ENCODE data around the gene ABCB6.

ABCB6 gene

DNA sequence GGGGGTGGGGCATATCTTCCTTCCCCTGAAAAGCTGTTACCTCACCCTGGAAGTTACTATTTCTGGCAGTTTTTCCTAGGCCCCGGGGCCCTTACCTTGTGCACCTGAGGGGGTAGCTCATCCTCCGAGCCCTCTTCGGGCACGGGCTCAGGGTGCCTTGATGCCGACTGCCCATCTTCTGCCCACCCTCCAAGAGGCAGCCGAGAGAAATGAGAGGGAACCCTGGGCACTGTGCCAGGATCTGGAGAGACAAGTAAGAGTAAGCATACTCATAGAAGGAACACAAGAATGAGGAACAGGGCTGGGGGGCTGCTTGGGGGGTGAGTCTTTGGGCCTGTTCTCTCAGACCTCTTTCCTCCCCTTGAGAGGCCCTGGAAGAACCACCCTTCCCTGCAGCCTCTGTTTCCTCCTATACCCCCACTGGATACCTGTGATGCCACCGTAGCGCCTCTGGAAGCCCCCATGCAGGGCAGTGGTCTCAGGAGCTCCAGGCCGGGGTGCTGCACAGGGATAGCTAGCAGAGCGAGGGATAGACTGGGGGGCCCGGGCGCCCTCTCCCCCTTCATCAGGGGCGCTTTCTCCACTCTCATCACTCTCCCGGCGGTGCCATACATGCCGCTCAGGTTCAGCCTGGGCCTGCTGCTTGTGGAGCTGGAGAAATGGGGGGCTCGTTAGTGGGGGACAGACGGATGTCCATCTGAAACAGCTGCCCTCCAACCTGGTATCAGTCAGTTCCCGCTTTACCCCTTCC is 2.1 kb upstream of the ABCB6 start:
- Histone ChIP-seq H3K9ac (ENCODE audit: low read depth, low read length) (no peak overlapping the region), H3K4me3 (ENCODE audit: low read depth, low read length) (no peak overlapping the region), H3K36me3 (ENCODE audit: control insufficient read depth, insufficient read depth, low read length) (peaks cover 58% of the 10 kb centered on the region), H3K9me3 (ENCODE audit: control insufficient read depth, insufficient read depth, low read length) (no peaks in the 10 kb centered on the region), H3K4me1 (ENCODE audit: control insufficient read depth, insufficient read depth, low read length) (peaks cover 4% of the 10 kb centered on the region; the same call in 1 of the 2 replicates), H3K27ac (ENCODE audit: low read depth, low read length) (no peak overlapping the region), H3K27me3 (ENCODE audit: control insufficient read depth, insufficient read depth, low read length) (no peaks in the 10 kb centered on the region)

DNA sequence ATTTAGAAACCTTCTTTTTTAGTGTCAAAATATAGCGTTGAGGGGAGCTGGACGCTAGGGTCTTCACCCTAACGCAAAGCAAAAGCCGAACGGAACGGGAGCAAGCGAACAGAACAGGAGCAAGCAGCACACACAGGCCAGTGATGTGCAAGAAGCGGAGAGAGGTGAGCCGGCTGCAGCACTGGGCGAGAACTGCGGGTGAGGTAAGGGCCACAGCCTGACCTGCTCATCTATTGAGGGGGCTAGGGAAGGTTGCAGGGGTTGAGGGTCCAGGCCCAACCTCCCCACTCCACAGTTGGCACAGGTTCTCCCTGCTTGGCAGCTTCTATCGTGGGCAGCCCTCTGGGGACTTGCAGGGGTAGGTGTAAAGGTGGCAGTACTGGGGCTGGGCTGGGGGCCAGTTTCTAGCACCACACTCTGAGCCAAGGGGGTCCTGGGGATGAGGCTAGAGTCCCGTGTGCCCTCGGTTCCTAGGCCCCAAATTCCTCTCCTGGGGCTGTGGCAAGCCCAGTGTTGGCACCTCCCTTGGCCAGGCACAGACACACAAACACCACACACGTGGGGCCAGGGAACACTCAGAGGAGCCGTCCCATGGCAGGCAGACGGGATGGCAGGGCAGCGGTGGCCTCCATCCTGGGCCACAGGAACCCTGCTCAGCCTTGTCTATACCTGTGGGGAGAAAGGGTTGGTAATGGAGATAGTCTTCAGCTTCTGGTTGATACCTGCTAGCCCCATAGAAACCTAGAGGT is 1.2 kb upstream of the ABCB6 start:
- Histone ChIP-seq H3K9me3 (ENCODE audit: control insufficient read depth, insufficient read depth, low read length) (no peaks in the 10 kb centered on the region), H3K27ac (ENCODE audit: low read depth, low read length) (no peak overlapping the region), H3K9ac (ENCODE audit: low read depth, low read length) (no peak overlapping the region), H3K36me3 (ENCODE audit: control insufficient read depth, insufficient read depth, low read length) (peaks cover 53% of the 10 kb centered on the region), H3K4me1 (ENCODE audit: control insufficient read depth, insufficient read depth, low read length) (peaks cover 4% of the 10 kb centered on the region; the same call in 1 of the 2 replicates), H3K27me3 (ENCODE audit: control insufficient read depth, insufficient read depth, low read length) (no peaks in the 10 kb centered on the region), H3K4me3 (ENCODE audit: low read depth, low read length) (no peak overlapping the region)

DNA sequence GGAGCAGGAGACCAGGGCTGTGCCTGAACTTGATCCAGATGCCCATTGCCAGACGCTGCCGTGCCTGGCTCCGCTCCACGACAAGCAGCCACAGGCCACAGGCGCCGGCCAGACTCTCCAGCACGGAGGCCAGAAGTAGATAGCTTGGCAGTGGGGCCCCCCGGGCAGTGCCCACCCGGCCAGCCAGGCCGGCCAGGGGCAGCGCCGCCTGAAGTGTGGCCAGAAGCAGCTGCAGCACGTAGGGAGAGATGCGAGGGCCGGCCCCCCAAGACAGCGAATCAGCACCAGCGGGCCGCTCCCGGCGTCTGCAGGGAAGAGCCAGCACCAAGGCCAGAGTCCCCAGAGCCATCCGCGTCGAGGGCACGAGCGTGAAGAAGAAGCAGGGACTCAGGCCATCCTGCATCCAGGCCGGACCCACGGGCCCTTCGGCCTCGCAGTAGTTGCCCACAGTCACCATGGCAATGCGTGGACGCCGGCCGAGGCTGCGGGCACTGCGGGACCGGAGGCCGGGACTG is 484 bp downstream of the ABCB6 start:
- peaks cover 52% of the 10 kb centered on the region for H3K36me3 ChIP-seq (ENCODE audit: control insufficient read depth, insufficient read depth, low read length)
- H3K9ac ChIP-seq (ENCODE audit: low read depth, low read length) = peak overlapping the region; percentile 83
- H3K9me3 ChIP-seq (ENCODE audit: control insufficient read depth, insufficient read depth, low read length) = no peaks in the 10 kb centered on the region
- H3K27ac ChIP-seq (ENCODE audit: low read depth, low read length) = peak overlapping the region; percentile 74
- peak overlapping the region; percentile 74 for H3K4me3 ChIP-seq (ENCODE audit: low read depth, low read length)
- peaks cover 4% of the 10 kb centered on the region; the same call in 1 of the 2 replicates for H3K4me1 ChIP-seq (ENCODE audit: control insufficient read depth, insufficient read depth, low read length)
- no peaks in the 10 kb centered on the region for H3K27me3 ChIP-seq (ENCODE audit: control insufficient read depth, insufficient read depth, low read length)

DNA sequence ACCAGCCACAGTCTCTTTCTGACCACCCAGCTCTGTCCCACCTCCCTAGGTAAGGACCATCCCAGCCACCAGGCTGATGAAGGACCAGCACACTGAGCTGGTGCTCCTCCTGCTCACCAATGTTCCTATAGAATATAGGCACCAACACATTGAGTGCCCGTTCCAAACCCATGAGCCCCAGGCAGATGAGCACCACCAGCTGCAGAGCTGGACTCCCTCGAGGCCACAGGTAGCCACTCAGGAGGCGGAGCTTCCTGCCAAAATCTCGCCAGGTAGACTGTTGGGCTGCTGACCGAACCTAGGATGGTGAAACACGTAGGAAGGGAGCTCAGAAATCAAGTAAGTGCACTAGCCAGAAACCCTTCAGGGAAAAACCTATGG is 2.2 kb downstream of the ABCB6 start:
- Histone ChIP-seq H3K36me3 (ENCODE audit: control insufficient read depth, insufficient read depth, low read length) (peaks cover 51% of the 10 kb centered on the region), H3K4me3 (ENCODE audit: low read depth, low read length) (no peak overlapping the region), H3K27me3 (ENCODE audit: control insufficient read depth, insufficient read depth, low read length) (no peaks in the 10 kb centered on the region), H3K4me1 (ENCODE audit: control insufficient read depth, insufficient read depth, low read length) (peaks cover 4% of the 10 kb centered on the region; the same call in 1 of the 2 replicates), H3K9me3 (ENCODE audit: control insufficient read depth, insufficient read depth, low read length) (no peaks in the 10 kb centered on the region), H3K9ac (ENCODE audit: low read depth, low read length) (no peak overlapping the region), H3K27ac (ENCODE audit: low read depth, low read length) (no peak overlapping the region)

DNA sequence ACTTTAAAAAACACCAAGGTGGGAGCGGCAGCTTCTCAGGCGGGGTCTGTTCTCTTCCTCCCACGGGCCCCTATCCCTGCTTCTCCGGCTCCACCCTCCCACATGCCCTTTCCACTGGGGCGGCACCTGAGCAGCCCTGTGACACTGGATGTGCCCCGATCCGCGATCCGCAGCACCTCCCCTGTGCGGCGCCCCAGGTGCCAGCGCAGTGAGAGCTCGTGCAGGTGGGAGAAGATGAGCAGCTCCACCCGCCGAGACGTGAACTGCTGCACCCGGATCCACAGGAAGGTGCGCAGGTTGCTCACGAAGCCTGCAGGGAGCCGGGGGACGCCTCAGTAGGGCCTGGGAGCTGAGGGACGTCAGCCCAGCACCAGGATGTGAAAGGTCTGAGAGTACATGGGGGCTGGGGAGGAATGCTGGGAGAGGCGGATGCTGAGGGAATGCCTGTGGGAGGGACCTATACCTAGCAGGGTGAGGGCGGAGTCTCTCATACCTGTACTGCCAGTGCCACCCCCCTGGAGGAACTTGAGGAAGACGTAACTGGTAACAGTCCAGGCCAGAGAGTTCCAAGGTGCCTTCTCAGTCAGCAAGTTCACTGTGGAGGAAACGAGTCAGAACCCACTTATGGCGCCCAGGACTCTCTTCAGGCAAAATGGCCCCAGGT is 2.8 kb downstream of the ABCB6 start:
- peaks cover 4% of the 10 kb centered on the region; the same call in 1 of the 2 replicates for H3K4me1 ChIP-seq (ENCODE audit: control insufficient read depth, insufficient read depth, low read length)

DNA sequence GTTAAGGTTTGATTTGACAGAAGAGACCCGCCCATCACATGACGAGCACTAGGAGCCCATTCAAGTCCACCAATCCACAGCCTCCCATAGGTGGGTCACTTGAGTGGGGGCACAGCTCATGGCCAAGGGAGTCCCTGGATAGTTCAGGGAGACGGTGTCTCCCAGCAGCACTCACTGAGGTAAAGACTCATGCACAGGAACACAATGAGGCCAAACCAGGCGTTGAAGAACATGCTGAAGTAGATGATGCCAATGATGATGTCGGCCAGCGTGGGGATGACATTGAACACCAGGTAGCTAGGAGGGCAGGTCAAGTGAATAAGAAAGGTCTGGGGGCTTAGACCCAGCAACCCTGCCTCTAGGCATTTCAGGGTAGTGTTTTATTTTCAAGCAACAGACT is 4.0 kb downstream of the ABCB6 start:
- Histone ChIP-seq H3K4me1 (ENCODE audit: control insufficient read depth, insufficient read depth, low read length) (peaks cover 4% of the 10 kb centered on the region; the same call in 1 of the 2 replicates), H3K27ac (ENCODE audit: low read depth, low read length) (no peak overlapping the region), H3K9me3 (ENCODE audit: control insufficient read depth, insufficient read depth, low read length) (no peaks in the 10 kb centered on the region), H3K9ac (ENCODE audit: low read depth, low read length) (no peak overlapping the region), H3K27me3 (ENCODE audit: control insufficient read depth, insufficient read depth, low read length) (no peaks in the 10 kb centered on the region), H3K4me3 (ENCODE audit: low read depth, low read length) (no peak overlapping the region), H3K36me3 (ENCODE audit: control insufficient read depth, insufficient read depth, low read length) (peaks cover 52% of the 10 kb centered on the region)

More for the DNA sequence above, 2.8 kb downstream of the ABCB6 start:
- H3K9ac ChIP-seq (ENCODE audit: low read depth, low read length) = no peak overlapping the region
- H3K27ac ChIP-seq (ENCODE audit: low read depth, low read length) = no peak overlapping the region
- peaks cover 49% of the 10 kb centered on the region for H3K36me3 ChIP-seq (ENCODE audit: control insufficient read depth, insufficient read depth, low read length)
- H3K9me3 ChIP-seq (ENCODE audit: control insufficient read depth, insufficient read depth, low read length) = no peaks in the 10 kb centered on the region
- H3K27me3 ChIP-seq (ENCODE audit: control insufficient read depth, insufficient read depth, low read length) = no peaks in the 10 kb centered on the region
- H3K4me3 ChIP-seq (ENCODE audit: low read depth, low read length) = no peak overlapping the region

DNA sequence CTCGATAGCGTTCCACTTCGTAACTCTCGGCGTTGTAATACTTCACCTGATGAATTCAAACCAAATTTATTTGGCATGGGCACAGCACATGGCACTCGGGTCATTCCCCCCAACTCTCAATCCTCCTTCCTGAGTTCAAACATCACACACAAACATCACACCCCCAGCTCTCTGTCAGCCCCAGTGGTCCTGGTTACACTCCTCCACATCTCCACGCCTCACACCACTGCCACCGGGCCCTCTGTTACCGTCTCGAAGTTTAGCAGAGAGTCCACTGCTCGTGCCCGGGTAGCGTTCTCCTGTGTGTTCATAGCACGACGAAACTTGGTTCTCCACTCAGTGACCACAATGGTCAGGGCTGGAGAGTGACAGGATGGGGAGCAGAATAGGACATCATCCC is 4.6 kb downstream of the ABCB6 start:
- Histone ChIP-seq H3K27me3 (ENCODE audit: control insufficient read depth, insufficient read depth, low read length) (no peaks in the 10 kb centered on the region), H3K4me3 (ENCODE audit: low read depth, low read length) (no peak overlapping the region), H3K4me1 (ENCODE audit: control insufficient read depth, insufficient read depth, low read length) (peaks cover 2% of the 10 kb centered on the region; the same call in 1 of the 2 replicates), H3K9me3 (ENCODE audit: control insufficient read depth, insufficient read depth, low read length) (no peaks in the 10 kb centered on the region), H3K36me3 (ENCODE audit: control insufficient read depth, insufficient read depth, low read length) (peaks cover 58% of the 10 kb centered on the region), H3K27ac (ENCODE audit: low read depth, low read length) (no peak overlapping the region), H3K9ac (ENCODE audit: low read depth, low read length) (no peak overlapping the region)

DNA sequence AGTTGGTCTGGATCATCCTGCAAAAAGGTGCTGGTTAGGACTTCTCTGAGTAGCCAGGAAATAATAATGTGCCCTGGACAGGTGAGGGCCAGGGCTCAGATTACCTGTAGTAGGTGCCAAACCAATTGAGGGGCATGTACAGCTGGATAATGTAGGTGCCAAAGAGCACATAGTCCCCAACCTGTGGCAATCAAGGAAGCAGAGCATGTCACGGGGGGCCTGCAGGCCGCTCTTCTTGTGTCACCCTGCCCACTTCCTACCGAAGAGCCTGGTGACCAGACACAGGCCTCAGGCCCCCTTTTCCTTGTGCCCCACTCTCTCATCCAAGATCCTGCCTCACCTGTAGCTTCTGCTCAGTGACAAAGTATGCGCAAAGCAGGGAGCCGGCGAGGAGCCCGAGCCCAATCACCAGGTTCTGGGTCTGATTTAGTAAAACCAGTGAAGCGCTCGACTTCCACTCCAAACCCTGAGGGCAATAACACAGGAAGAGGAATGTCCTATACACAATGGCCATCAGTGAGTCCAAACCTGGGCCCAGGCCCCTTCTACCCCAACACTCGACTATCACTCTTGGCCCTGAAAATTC is 5.2 kb downstream of the ABCB6 start:
- Histone ChIP-seq H3K36me3 (ENCODE audit: control insufficient read depth, insufficient read depth, low read length) (peaks cover 64% of the 10 kb centered on the region), H3K9ac (ENCODE audit: low read depth, low read length) (no peak overlapping the region), H3K4me1 (ENCODE audit: control insufficient read depth, insufficient read depth, low read length) (no peaks in the 10 kb centered on the region), H3K4me3 (ENCODE audit: low read depth, low read length) (no peak overlapping the region), H3K27ac (ENCODE audit: low read depth, low read length) (no peak overlapping the region), H3K9me3 (ENCODE audit: control insufficient read depth, insufficient read depth, low read length) (no peaks in the 10 kb centered on the region), H3K27me3 (ENCODE audit: control insufficient read depth, insufficient read depth, low read length) (no peaks in the 10 kb centered on the region)

DNA sequence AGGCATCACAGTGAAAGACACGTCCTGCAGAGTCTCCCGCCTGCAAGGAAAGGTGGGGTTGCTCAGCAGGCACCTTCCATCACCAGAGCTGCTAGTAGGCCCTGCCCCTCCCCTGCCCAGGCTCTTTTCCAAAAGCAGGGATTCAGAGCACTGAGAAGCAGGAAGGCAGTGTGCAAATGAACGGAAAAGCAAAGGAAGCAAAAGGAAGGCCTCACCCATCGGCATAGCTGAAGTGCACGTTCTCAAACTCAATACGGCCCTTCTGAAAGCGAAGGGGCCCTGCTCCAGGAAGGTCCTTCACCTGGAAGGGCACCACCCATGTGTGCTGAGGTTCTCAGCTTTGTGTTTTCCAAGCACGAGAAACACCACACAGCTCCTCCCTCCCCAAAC is 5.7 kb downstream of the ABCB6 start:
- Histone ChIP-seq H3K4me1 (ENCODE audit: control insufficient read depth, insufficient read depth, low read length) (no peaks in the 10 kb centered on the region), H3K27ac (ENCODE audit: low read depth, low read length) (no peak overlapping the region), H3K9me3 (ENCODE audit: control insufficient read depth, insufficient read depth, low read length) (no peaks in the 10 kb centered on the region), H3K4me3 (ENCODE audit: low read depth, low read length) (no peak overlapping the region), H3K36me3 (ENCODE audit: control insufficient read depth, insufficient read depth, low read length) (peaks cover 70% of the 10 kb centered on the region), H3K9ac (ENCODE audit: low read depth, low read length) (no peak overlapping the region), H3K27me3 (ENCODE audit: control insufficient read depth, insufficient read depth, low read length) (no peaks in the 10 kb centered on the region)

DNA sequence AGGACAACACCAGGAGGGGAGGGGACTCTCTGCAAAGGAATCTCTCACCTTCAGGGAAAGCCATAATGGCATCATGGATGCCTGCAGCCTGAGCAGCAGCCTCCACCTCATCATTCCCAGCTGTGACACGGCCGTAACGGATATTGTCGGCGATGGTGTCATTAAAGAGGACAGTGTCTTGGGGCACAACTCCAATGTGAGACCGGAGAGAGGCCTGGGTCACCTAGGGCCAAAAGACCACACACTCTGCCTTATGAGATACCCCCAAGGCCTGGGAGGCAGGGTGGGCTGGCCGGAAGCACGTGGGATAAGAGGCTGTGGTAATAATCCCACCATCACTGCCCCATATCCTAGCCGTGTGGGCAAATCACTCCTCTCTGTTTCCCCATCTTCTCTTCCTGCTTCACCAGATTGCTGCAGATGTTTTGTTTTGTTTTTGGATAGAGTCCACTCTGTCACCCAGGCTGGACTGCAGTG is 7.8 kb downstream of the ABCB6 start:
- H3K9me3 ChIP-seq (ENCODE audit: control insufficient read depth, insufficient read depth, low read length) = no peaks in the 10 kb centered on the region
- no peak overlapping the region for H3K9ac ChIP-seq (ENCODE audit: low read depth, low read length)
- H3K27ac ChIP-seq (ENCODE audit: low read depth, low read length) = no peak overlapping the region
- 0 out of 2 replicates have a peak, but pooled peaks cover 5% of the 10 kb centered on the region for H3K4me1 ChIP-seq (ENCODE audit: control insufficient read depth, insufficient read depth, low read length)
- H3K4me3 ChIP-seq (ENCODE audit: low read depth, low read length) = no peak overlapping the region
- peaks cover 68% of the 10 kb centered on the region for H3K36me3 ChIP-seq (ENCODE audit: control insufficient read depth, insufficient read depth, low read length)
- H3K27me3 ChIP-seq (ENCODE audit: control insufficient read depth, insufficient read depth, low read length) = no peaks in the 10 kb centered on the region
